Activated CD8-positive, alpha-beta memory T cell treated with anti-CD3 and anti-CD28 coated beads for 48 hours (primary cell): Measurements from ENCODE around the gene TECTB.

Experiments used
- DNase-seq, 3 experiments: peaks; one replicate each; pipeline ENCODE4 v3.0.0-alpha.2; 2020; ENCODE audit warnings: low read depth in 2 of 3, low spot score in 2 of 3

Gene TECTB

GRCh38 chr10:112307358-112308124, 24.3 kb downstream of the TECTB start:
- peak in 1 of 3 experiments; percentile 9 for DNase-seq

GRCh38 chr10:112308125-112308502, 24.9 kb downstream of the TECTB start:
- DNase-seq, result no peak

- DNase-seq, result no peak
Observed at GRCh38 chr10:112311481-112311880, 28.3 kb downstream of the TECTB start.

GRCh38 chr10:112313234-112313633, 30.0 kb downstream of the TECTB start:
- DNase-seq, result no peak

GRCh38 chr10:112313911-112314310, 30.7 kb downstream of the TECTB start:
- no peak for DNase-seq

- DNase-seq, result peak; percentile 23 to 71 (median 44)
Observed at GRCh38 chr10:112314822-112315474, 31.7 kb downstream of the TECTB start.

- no peak for DNase-seq
Observed at GRCh38 chr10:112327678-112328077, 44.5 kb downstream of the TECTB start.

- DNase-seq, result no peak
Observed at GRCh38 chr10:112330162-112330561, 47.0 kb downstream of the TECTB start.

- DNase-seq, result no peak
Observed at GRCh38 chr10:112330607-112331160, 47.5 kb downstream of the TECTB start.

- DNase-seq, result no peak
Observed at GRCh38 chr10:112332022-112332421, 48.8 kb downstream of the TECTB start.

- no peak for DNase-seq
Observed at GRCh38 chr10:112332509-112333228, 49.5 kb downstream of the TECTB start.

- no peak for DNase-seq
Observed at GRCh38 chr10:112333452-112333851, 50.3 kb downstream of the TECTB start.

- no peak for DNase-seq
Observed at GRCh38 chr10:112335111-112335867, 52.1 kb downstream of the TECTB start.

- no peak for DNase-seq
Observed at GRCh38 chr10:112335868-112336265, 52.7 kb downstream of the TECTB start.

- no peak for DNase-seq
Observed at GRCh38 chr10:112336556-112337201, 53.5 kb downstream of the TECTB start.

- DNase-seq, result no peak
Observed at GRCh38 chr10:112338957-112339356, 55.8 kb downstream of the TECTB start.

GRCh38 chr10:112340601-112341000, 57.4 kb downstream of the TECTB start:
- DNase-seq, result no peak

GRCh38 chr10:112343056-112343806, 60.0 kb downstream of the TECTB start:
- DNase-seq, result no peak

GRCh38 chr10:112344261-112344660, 61.1 kb downstream of the TECTB start:
- no peak for DNase-seq

GRCh38 chr10:112345202-112345601, 62.0 kb downstream of the TECTB start:
- no peak for DNase-seq
